ENCODE measurements around the gene SGPP1.
"Not testable (repeated sequence)": the region's sequence is repeated elsewhere in the genome, so short reads cannot be mapped to it uniquely, and the experiment has no call there.

The SGPP1 gene

GRCh38 chr14:63672417-63673180 lies 55.3 kb downstream of the SGPP1 start:
- no peak for DNase-seq (ENCODE audit: low spot score)

DNA sequence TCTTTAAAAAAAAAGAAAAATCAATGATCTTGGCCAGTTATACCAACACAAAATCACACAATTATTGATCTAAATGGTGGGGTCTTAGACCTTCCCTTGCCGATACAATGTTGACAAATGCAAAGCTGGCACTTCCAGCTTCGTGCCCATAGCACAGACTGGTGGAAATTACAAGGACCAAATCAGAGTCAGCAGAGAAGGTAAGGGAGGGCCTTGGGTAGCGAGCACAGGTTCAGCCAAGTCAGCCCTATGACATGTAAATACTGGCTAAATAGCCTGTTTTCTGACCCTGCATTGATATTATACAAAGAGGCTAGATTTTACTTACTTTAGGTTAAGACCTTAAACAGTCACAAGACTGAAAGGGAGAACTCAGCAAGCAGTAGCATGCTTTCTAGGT lies 55.9 kb downstream of the SGPP1 start:
- no peak for DNase-seq (ENCODE audit: low spot score)

DNA sequence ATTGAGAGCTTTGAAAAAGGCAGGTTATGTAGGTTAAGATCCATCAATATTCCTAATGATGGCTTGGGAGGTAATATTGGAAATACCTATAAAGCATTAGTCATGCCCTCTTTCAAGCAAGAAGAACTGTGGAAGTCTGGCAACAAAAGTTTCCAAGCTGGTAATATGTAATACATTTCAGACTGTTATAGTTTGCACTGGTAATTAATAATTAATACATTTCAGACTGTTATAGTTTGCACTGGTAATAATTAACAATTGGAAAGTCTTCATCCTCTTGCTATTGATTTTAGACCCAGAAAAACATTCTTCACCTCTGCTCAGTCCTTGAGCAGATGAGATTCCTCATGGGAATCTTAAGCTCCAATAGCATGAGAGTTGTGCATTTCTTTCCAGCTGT lies 57.2 kb downstream of the SGPP1 start:
- DNase-seq (ENCODE audit: low spot score) = no peak

GRCh38 chr14:63666335-63666734 lies 61.5 kb downstream of the SGPP1 start:
- no peak for DNase-seq (ENCODE audit: low spot score)

- peak; percentile 9 for DNase-seq (ENCODE audit: low spot score)
These were observed 64.2 kb downstream of the SGPP1 start for GRCh38 chr14:63663428-63664341.

DNA sequence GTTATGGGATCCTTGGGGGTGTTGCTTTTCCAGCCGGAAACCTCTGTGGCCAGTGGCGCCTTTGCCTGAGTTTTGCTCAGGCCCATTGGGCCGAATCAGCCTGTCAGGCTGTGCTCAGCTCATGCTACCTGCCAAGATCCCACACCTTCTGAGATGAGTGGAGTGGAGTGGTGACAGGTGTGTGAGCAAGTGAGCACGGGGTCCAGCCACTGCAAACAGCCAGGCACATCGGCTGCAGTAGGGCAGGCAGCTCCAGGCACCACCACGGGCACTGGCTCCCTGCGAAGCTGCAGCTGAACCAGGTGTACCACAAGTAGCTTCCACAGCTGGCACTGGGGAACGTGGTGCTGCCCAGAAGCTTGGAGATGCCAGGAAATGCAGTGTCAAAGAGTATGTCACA lies 65.1 kb downstream of the SGPP1 start:
- DNase-seq (ENCODE audit: low spot score) = no peak

DNA sequence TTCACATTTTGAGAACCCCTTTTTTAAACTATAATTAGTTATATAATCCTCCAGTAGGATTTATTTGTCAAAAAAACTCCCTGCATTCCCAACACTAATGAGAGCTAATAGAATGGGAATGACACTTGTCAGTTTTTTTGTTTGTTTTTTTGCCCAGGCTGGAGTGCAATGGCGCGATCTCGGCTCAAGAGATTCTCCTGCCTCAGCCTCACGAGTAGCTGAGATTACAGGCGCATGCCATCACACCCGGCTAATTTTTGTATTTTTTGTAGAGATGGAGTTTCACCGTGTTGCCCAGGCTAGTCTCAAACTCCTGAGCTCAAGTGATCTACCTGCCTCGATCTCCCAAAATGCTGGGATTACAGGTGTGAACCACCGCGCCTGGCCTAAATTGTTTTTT lies 66.0 kb downstream of the SGPP1 start:
- not testable (repeated sequence) for DNase-seq (ENCODE audit: low spot score)

GRCh38 chr14:63659726-63660125 lies 68.1 kb downstream of the SGPP1 start:
- DNase-seq (ENCODE audit: low spot score) = no peak

GRCh38 chr14:63656194-63656593 lies 71.7 kb downstream of the SGPP1 start:
- no peak for DNase-seq (ENCODE audit: low spot score)

DNA sequence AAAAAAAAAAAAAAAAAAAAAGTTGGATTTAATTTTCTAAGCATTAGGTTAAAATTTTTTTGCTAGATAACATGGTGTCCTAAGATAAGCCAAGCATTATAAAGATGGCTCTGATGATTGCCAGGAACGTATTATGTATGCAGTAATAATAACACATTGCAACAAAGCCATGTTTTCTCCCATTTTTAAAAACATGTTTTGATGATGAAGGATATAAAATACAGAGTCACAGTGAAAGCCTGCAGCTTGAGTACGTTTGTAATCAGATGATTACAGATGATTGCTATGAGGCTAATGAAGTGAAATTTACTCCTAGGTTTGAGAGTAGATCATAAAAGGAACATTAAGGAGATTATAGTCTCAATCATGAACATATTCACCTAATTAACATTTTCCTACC lies 72.9 kb downstream of the SGPP1 start:
- no peak for DNase-seq (ENCODE audit: low spot score)

- DNase-seq (ENCODE audit: low spot score) = peak; percentile 29
These were observed 73.5 kb downstream of the SGPP1 start for GRCh38 chr14:63654346-63654745.

DNA sequence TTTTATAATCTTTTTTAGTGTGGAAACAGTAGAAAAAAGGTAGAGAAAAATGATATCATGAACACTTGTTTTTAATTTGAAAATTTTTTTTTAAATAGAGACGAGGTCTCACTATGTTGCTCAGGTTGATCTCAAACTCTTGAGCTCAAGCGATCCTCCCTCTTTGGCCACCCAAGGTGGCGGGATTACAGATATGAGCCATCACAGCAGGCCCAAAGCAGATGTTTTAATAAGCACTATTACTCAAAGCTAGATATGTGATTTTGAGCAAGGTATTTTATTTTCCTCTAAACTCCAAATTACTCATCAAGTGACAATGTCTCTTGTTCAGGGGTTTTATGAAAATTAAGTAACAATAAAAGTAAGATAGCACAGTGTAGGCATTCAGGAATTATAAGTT lies 75.5 kb downstream of the SGPP1 start:
- DNase-seq (ENCODE audit: low spot score) = no peak

GRCh38 chr14:63650256-63650952 lies 77.5 kb downstream of the SGPP1 start:
- no peak for DNase-seq (ENCODE audit: low spot score)

- no peak for DNase-seq (ENCODE audit: low spot score)
These were observed 80.0 kb downstream of the SGPP1 start for GRCh38 chr14:63647696-63648410.

DNA sequence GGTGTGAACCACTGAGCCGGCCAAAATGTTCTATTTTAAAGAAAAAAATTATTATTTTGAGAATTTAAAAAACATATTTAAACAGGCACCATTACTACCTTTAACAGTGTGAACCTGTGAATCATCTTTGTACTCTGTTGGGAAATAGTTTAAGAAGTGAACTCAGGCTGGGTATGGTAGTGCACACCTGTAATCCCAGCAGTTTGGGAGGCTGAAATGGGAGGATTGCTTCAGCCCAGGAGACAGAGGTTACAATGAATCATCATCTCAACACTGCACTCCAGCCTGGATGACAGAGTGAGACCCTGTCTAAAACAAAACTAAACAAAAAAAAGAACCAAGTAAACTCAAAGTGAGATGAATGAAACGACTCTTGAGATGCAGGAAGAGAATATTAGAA lies 83.1 kb downstream of the SGPP1 start:
- DNase-seq (ENCODE audit: low spot score) = no peak

DNA sequence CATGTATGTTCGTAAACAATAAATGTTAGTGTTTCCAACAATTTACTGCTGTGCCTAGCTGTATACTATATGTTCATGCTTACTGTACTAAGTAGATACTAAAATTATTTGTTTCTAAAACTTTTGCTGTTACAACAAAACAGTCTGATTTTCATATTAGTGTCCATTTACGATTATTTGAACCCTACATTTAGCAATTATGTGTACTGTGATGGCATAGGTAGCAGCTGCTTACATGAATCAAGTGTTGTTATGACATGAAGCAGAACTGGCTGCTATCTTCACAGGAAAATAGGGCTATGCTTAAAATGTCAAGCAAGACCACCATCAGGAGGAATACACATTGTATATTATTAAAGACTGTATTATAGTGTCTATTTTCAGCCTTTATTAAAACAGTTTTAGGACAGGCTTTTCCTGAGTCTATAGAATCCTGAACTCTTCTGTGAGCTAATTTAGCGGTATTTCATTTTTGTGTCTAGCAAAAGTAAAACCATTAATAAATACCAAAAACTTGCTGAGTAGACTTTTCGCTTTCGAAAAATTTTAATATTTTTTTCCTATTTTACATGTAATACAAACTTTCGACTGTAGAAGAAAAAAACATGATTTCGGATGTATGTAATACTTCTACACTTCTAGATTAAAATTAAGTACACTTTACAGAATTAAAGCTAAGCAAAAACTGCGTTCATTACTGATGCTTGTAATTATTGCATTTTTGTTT lies 85.0 kb downstream of the SGPP1 start:
- DNase-seq (ENCODE audit: low spot score) = no peak

GRCh38 chr14:63642229-63642611 lies 85.6 kb downstream of the SGPP1 start:
- DNase-seq (ENCODE audit: low spot score) = peak; percentile 88

DNA sequence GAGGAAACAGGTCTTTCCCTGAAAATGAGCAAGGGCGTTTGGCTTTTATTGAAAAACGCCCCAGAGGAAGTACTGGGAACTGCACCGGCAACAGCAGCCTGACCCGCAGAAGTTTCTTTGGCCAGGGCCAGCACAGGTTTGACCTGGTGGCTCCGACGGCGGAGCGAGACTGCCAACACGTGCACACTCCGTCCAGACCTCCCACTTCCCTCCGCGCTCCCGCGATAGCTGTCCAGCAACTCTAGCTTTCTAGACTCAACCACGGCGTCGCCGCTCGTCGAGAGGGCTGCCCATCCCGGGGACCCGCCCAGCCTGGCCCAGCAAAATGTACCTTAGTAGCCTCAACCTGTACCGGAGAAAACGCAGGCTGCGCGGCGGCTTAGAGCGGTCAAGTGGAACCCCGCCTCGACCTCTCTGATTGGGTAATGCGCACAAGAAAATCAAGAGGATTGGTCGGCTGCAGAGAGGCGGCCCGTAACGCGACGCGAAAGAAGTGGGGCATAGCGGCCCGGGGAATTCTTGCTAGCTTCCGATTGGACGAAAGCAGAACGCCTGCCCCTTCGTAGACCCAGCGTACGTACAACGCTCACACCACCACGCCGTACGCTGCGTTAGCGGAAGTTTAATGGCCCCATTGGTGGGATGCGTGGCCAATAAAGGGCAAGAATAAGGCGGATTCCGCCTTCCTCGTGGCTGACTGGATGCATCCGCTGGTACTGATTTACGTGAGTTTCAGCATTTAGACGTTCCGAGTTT lies 86.2 kb downstream of the SGPP1 start, which contains the start of gene WDR89:
Gene WDR89, minus strand, starts transcription at position 399 of the 756 bp plus-strand sequence. CDS start 41,929 bp downstream, outside the sequence.
- DNase-seq (ENCODE audit: low spot score) = peak; percentile 95

DNA sequence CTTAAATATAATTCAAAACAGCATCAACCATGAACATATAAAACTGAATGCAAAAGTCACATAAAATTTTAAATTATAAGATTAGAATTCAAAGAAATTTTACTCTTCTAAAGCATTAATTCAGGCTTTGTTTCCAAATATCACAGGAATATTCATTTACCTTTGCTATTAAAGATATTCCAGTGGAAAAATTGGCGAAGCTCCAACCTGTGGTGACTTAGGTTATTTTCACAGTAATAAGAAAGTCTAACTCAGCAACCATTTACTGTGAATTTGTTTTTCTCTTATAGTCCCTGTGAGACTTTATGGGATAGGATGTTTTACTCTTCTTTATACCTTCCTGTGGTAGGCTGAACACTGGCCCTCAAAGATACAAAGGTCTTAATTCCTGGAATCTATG lies 89.4 kb downstream of the SGPP1 start:
- DNase-seq (ENCODE audit: low spot score) = no peak

DNA sequence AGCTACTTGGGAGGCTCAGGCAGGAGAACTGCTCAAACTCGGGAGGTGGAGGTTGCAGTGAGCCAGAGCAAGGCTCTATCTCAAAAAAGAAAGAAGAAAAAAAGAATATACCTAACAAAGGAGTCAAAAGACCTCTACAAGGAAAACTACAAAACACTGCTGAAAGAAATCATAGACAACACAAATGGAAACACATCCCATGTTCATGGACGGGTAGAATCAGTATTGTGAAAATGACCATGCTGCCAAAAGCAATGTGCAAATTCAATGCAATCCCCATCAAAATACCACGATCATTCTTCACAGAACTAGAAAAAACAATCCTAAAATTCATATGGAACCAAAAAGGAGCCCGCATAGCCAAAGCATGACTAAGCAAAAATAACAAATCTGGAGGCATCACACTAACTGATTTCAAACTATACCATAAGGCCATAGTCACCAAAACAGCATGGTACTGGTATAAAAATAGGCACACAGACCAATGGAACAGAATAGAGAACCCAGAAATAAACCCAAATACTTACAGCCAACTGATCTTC lies 91.7 kb downstream of the SGPP1 start:
- DNase-seq (ENCODE audit: low spot score) = not testable (repeated sequence)
